Activated CD8-positive, alpha-beta memory T cell treated with anti-CD3 and anti-CD28 coated beads, Interleukin-2, amount 50 U/mL, for 24 hours (primary cell): ENCODE measurements around the gene TMEM37.

Experiments used
- DNase-seq: peaks from one replicate; pipeline ENCODE4 v3.0.0-alpha.2; 2020; ENCODE audit errors: extremely low read depth

Gene TMEM37

GRCh38 chr2:119478188-119478977, 46.7 kb downstream of the TMEM37 start:
- DNase-seq: no peak

GRCh38 chr2:119478978-119479295, 47.3 kb downstream of the TMEM37 start:
- no peak for DNase-seq

GRCh38 chr2:119480184-119480583, 48.5 kb downstream of the TMEM37 start:
- DNase-seq: no peak

GRCh38 chr2:119480718-119481142, 49.1 kb downstream of the TMEM37 start:
- no peak for DNase-seq

- DNase-seq: no peak
These were observed 50.1 kb downstream of the TMEM37 start for GRCh38 chr2:119481501-119482455.

GRCh38 chr2:119482481-119483394, 51.1 kb downstream of the TMEM37 start:
- DNase-seq: no peak

GRCh38 chr2:119483395-119483753, 51.7 kb downstream of the TMEM37 start:
- no peak for DNase-seq

- DNase-seq: no peak
These were observed 52.5 kb downstream of the TMEM37 start for GRCh38 chr2:119483896-119484718.

GRCh38 chr2:119484834-119485233, 53.2 kb downstream of the TMEM37 start:
- no peak for DNase-seq

- no peak for DNase-seq
These were observed 53.9 kb downstream of the TMEM37 start for GRCh38 chr2:119485336-119486110.

- no peak for DNase-seq
These were observed 54.7 kb downstream of the TMEM37 start for GRCh38 chr2:119486196-119486827.

- no peak for DNase-seq
These were observed 55.2 kb downstream of the TMEM37 start for GRCh38 chr2:119486886-119487285.

- no peak for DNase-seq
These were observed 56.0 kb downstream of the TMEM37 start for GRCh38 chr2:119487434-119488244.
